ENCODE measurements around the gene UNC5A.

- TF ChIP-seq CTCF (IDR thresholded peaks at IDR 0.05) = no peak
- no peak for TF ChIP-seq SIN3A (IDR thresholded peaks at IDR 0.05; ENCODE audit: borderline replicate concordance, insufficient read depth, low read depth, low read length)
- TF ChIP-seq POLR2AphosphoS5 (IDR thresholded peaks at IDR 0.05; ENCODE audit: low read depth, low read length) = no peak
These were observed 20.3 kb upstream of the UNC5A start for GRCh38 chr5:176789873-176790615.
